ENCODE measurements around the gene DPYD.

GRCh38 chr1:97826820-97827219, 94.0 kb downstream of the DPYD start:
- TF ChIP-seq EP300 (IDR thresholded peaks at IDR 0.05): no peak
- no peak for TF ChIP-seq CTCF (IDR thresholded peaks at IDR 0.05)
- no peak for TF ChIP-seq POLR2A (IDR thresholded peaks at IDR 0.05)

Data from ovary (tissue), 3 donors.